GM18907 (cell line): ENCODE data around the gene CTIF.

ENCODE experiments used
- ATAC-seq: cut with Tn5 transposase; IDR thresholded peaks from one replicate; pipeline ENCODE4 v1.9.1; 2021; ENCODE audit warnings: mild to moderate bottlenecking, moderate library complexity; ENCODE audit not compliant: unreplicated experiment

CTIF gene

GRCh38 chr18:48550101-48550729 is 11.4 kb downstream of the CTIF start:
- ATAC-seq = no peak

GRCh38 chr18:48551100-48551499 is 12.3 kb downstream of the CTIF start:
- no peak for ATAC-seq

GRCh38 chr18:48552130-48552529 is 13.3 kb downstream of the CTIF start:
- ATAC-seq = no peak

- ATAC-seq = no peak
Observed at GRCh38 chr18:48553236-48553635, 14.4 kb downstream of the CTIF start.

GRCh38 chr18:48554610-48555400 is 16.0 kb downstream of the CTIF start:
- ATAC-seq = no peak

- ATAC-seq = no peak
Observed at GRCh38 chr18:48555465-48555995, 16.7 kb downstream of the CTIF start.

GRCh38 chr18:48557640-48558174 is 18.9 kb downstream of the CTIF start:
- ATAC-seq = no peak

- ATAC-seq = no peak
Observed at GRCh38 chr18:48558248-48558647, 19.4 kb downstream of the CTIF start.

GRCh38 chr18:48560491-48560890 is 21.7 kb downstream of the CTIF start:
- ATAC-seq = no peak

GRCh38 chr18:48562075-48562474 is 23.2 kb downstream of the CTIF start:
- ATAC-seq = no peak

GRCh38 chr18:48563027-48563426 is 24.2 kb downstream of the CTIF start:
- no peak for ATAC-seq

GRCh38 chr18:48564139-48564538 is 25.3 kb downstream of the CTIF start:
- no peak for ATAC-seq

GRCh38 chr18:48565105-48565504 is 26.3 kb downstream of the CTIF start:
- no peak for ATAC-seq

- ATAC-seq = no peak
Observed at GRCh38 chr18:48566589-48566988, 27.8 kb downstream of the CTIF start.

GRCh38 chr18:48567388-48567787 is 28.6 kb downstream of the CTIF start:
- no peak for ATAC-seq

GRCh38 chr18:48569139-48569914 is 30.5 kb downstream of the CTIF start:
- no peak for ATAC-seq

- ATAC-seq = no peak
Observed at GRCh38 chr18:48569915-48570264, 31.1 kb downstream of the CTIF start.

GRCh38 chr18:48570313-48570712 is 31.5 kb downstream of the CTIF start:
- no peak for ATAC-seq

GRCh38 chr18:48571639-48572384 is 33.0 kb downstream of the CTIF start:
- no peak for ATAC-seq

GRCh38 chr18:48572402-48573126 is 33.7 kb downstream of the CTIF start:
- ATAC-seq = no peak
